ENCODE data around the gene PTPRG. TPM values are rescaled to one million over a fixed set of nuclear protein-coding genes. Genes with fewer than 3 reads are reported as not detected.

Gene PTPRG
- total RNA-seq, 2 donors from 2014 or later: 26.0 to 26.3 TPM

DNA sequence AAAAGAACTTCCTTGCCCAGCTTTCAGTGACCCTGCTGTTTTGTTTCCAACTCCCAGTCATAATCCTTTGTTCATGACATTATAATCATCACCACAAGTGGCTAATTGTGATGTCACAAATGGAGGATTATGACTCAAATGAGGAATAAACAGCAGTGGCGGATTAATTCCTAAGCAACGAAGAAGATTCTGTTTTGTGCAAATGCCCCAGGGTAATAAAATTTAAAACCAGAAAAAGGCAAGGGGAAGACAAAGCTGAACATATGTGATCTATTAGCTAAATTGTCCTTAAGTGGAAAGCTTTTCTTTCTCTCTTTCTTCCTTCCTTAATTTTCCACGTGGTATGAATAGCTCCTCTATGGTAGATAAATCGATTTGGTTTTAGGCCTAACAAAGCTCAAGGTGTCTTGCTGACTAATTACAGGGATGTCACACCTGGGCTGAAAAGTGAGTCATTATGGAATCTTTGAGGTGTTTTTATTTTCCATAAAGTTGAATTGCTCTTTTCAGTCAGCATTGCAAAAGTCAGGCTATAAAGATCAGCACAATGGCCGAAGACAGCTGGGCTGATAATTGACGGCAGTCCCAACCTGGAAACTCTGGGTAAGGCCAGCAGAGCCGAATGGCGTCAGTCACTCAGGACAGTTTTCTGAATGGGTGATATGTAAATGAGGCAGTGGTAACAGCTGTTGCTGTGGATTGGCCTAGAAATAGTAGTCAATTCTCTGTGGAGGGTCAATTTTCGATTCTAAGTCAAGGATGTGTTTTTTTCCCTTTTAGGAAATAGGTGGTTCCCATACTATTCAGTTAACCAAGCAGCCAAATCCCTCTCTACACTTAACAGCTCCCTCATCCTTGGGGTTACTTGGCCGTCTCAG lies 121.5 kb downstream of the PTPRG start:
- TF ChIP-seq, protein P1, sequence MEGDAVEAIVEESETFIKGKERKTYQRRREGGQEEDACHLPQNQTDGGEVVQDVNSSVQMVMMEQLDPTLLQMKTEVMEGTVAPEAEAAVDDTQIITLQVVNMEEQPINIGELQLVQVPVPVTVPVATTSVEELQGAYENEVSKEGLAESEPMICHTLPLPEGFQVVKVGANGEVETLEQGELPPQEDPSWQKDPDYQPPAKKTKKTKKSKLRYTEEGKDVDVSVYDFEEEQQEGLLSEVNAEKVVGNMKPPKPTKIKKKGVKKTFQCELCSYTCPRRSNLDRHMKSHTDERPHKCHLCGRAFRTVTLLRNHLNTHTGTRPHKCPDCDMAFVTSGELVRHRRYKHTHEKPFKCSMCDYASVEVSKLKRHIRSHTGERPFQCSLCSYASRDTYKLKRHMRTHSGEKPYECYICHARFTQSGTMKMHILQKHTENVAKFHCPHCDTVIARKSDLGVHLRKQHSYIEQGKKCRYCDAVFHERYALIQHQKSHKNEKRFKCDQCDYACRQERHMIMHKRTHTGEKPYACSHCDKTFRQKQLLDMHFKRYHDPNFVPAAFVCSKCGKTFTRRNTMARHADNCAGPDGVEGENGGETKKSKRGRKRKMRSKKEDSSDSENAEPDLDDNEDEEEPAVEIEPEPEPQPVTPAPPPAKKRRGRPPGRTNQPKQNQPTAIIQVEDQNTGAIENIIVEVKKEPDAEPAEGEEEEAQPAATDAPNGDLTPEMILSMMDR (IDR thresholded peaks at IDR 0.05): no peak
- intact Hi-C loops (cut with DNase I): no loop called here
- Histone ChIP-seq H3K27me3 (no peaks in the 10 kb centered on the region), H3K4me1 (no peaks in the 10 kb centered on the region), H3K27ac (peak overlapping the region; percentile 39), H3K36me3 (no peaks in the 10 kb centered on the region), H3K9me3 (no peaks in the 10 kb centered on the region), H3K4me3 (no peak overlapping the region), H3K9ac (ENCODE audit: low read depth in 2 of 2, low read length in 2 of 2) (no peak overlapping the region)
- no peak for DNase-seq

DNA sequence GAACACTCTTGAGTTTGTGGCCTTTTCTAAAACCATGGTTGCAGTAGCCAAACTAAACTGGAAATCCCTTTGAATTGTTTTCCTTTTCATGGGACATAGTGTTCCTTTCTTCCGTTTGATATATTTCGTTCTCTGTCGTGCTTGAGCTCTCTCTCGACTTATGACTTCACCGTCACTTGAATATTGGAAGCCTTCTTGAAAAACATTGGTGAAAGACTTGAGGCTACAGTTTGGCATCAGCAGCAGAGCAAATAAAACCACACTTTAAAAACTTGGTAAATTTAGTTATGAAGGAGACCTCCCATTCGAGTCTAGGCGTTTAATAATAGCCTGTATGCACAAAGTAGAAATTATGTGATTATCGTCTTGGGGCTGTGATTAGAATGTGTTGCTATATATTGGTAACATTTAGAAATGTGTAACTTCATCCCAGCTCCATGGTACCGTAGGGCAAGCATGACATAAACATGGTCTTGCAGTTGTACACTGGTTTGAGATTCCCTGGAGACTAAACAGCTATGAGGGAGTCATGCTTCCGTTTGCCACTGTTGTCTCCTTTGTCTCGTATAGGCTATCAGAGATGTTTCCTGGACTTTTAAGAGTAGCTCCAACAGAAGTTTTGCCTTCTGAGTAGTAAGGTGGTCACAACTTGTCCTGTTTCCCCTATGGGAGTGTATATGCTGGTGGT lies 122.3 kb downstream of the PTPRG start:
- no peaks in the 10 kb centered on the region for H3K36me3 ChIP-seq
- H3K4me1 ChIP-seq: no peaks in the 10 kb centered on the region
- H3K9ac ChIP-seq (ENCODE audit: low read depth in 2 of 2, low read length in 2 of 2): no peak overlapping the region
- H3K9me3 ChIP-seq: no peaks in the 10 kb centered on the region
- TF ChIP-seq, protein P1 (IDR thresholded peaks at IDR 0.05): no peak
- no peak for DNase-seq
- intact Hi-C loops (cut with DNase I): no loop called here
- H3K4me3 ChIP-seq: no peak overlapping the region
- no peak overlapping the region for H3K27ac ChIP-seq
- H3K27me3 ChIP-seq: no peaks in the 10 kb centered on the region

DNA sequence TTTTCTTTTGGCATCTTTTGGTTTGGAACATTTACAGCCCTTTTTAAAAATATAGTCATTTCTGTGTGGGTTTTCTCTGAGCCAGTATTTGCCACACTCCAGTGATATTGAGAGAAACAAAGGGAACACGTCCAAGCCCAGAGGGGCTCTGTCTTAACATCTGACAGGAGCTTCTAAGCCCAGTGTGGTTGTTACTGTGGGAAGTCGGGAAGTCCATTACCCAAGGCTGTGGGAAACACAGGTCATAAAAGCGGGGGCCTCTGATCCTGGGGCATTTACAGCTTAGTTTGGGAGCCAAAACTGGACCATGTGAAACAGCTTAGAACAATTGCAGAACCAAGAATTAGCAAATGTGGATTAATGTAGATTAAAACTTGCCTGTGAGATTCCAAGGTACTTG lies 123.0 kb downstream of the PTPRG start:
- Histone ChIP-seq H3K27me3 (no peaks in the 10 kb centered on the region), H3K9ac (ENCODE audit: low read depth in 2 of 2, low read length in 2 of 2) (no peak overlapping the region), H3K9me3 (no peaks in the 10 kb centered on the region), H3K27ac (no peak overlapping the region), H3K4me1 (no peaks in the 10 kb centered on the region), H3K36me3 (no peaks in the 10 kb centered on the region), H3K4me3 (no peak overlapping the region)
- TF ChIP-seq, protein P1 (IDR thresholded peaks at IDR 0.05): no peak
- intact Hi-C loops (cut with DNase I): no loop called here
- DNase-seq: no peak

DNA sequence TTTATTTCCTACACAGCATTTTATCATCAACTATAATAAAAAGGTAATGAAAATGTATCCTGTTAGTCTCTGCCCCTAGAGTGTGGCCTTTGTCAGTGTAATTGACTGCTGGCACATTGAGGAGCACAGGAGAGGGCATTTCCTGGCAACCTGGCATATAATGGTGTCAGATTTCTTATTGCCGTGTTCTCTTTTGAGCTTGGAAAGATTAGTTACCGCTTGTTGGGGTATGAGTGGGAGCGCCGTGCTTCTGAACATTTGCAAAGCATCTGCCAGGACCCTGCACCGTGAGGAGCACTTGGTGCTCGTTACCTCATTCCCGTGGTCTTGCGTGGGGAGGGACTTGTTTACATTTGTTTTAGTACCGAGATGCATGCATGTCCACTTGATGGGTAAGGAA lies 124.4 kb downstream of the PTPRG start:
- TF ChIP-seq, protein P1 (IDR thresholded peaks at IDR 0.05): no peak
- no peak overlapping the region for H3K9ac ChIP-seq (ENCODE audit: low read depth in 2 of 2, low read length in 2 of 2)
- intact Hi-C loops (cut with DNase I): no loop called here
- no peak overlapping the region for H3K4me3 ChIP-seq
- no peaks in the 10 kb centered on the region for H3K9me3 ChIP-seq
- H3K4me1 ChIP-seq: no peaks in the 10 kb centered on the region
- no peak overlapping the region for H3K27ac ChIP-seq
- no peak for DNase-seq
- no peaks in the 10 kb centered on the region for H3K36me3 ChIP-seq
- no peaks in the 10 kb centered on the region for H3K27me3 ChIP-seq

DNA sequence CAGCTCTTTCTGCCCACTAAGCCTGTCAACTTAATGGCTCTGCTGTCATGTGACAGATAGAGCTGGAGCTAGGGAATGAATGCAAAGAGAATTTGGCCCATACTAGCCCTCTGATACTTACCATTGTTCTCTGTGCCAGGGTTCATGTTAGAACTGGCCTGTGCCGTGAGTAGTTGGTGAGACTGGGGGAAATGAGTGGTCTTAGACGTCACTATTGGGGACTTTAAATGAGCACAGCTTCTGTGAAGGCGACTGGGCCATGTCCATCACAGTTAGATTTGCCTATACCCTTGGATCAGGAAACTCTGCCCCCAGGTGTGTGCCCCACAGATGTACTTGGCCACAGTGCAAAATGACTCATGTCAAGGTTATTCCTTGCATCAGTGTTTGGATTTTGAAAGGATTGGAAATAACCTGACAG lies 124.9 kb downstream of the PTPRG start:
- TF ChIP-seq, protein P1 (IDR thresholded peaks at IDR 0.05): no peak
- Histone ChIP-seq H3K27ac (no peak overlapping the region), H3K4me3 (no peak overlapping the region), H3K4me1 (no peaks in the 10 kb centered on the region), H3K9me3 (no peaks in the 10 kb centered on the region), H3K27me3 (no peaks in the 10 kb centered on the region), H3K9ac (ENCODE audit: low read depth in 2 of 2, low read length in 2 of 2) (no peak overlapping the region), H3K36me3 (no peaks in the 10 kb centered on the region)
- no peak for DNase-seq
- intact Hi-C loops (cut with DNase I): no loop called here
